Thyroid gland (tissue), 4 donors: Measurements from ENCODE around the gene ELMO1.

Experiments used
- CTCF ChIP-seq, 6 experiments: fragments of 200-600 bp in 3 of 6; fragments of 450-650 bp in 3 of 6; sonication (generic) in 3 of 6; IDR thresholded peaks; one replicate each; pipeline ENCODE4 v1.5.1; 2016 to 2019; ENCODE audit warnings: antibody characterized with exemption in 6 of 6, mild to moderate bottlenecking in 2 of 6, inconsistent platforms in 1 of 6, moderate library complexity in 1 of 6
- POLR2A ChIP-seq, 2 donors: fragments of 450-650 bp; IDR thresholded peaks; one replicate each; pipeline ENCODE4 v1.6.1; 2017; ENCODE audit warnings: antibody characterized with exemption in 2 of 2, mild to moderate bottlenecking in 2 of 2, moderate library complexity in 1 of 2

- TF ChIP-seq POLR2A (IDR thresholded peaks at IDR 0.05) (no peak), CTCF (IDR thresholded peaks at IDR 0.05) (no peak)
Measured at GRCh38 chr7:37193087-37193774, 255.4 kb downstream of the ELMO1 start.
